M059J (cell line): ENCODE measurements around the gene PLIN1. TPM values are rescaled to one million over a fixed set of nuclear protein-coding genes. Genes with fewer than 3 reads are reported as not detected.

Experiments
- DNase-seq: peaks from one replicate; pipeline ENCODE4 v3.0.0-alpha.2; 2012; ENCODE audit warnings: low read depth
- total RNA-seq: library from RNA; depleted of rRNA; stranded (reverse); fragments of >200 nt; shearing (Covaris generic); gene quantifications from 2 replicates; pipeline ENCODE4 v1.2.3, GENCODE V29; 2014; rRNA removed

The PLIN1 gene
- total RNA-seq, 1 experiment from 2014 or later = 0.22 TPM

- no peak for DNase-seq
Observed at GRCh38 chr15:89627256-89627970, 51.8 kb downstream of the PLIN1 start.

GRCh38 chr15:89625716-89626115 lies 53.5 kb downstream of the PLIN1 start:
- DNase-seq = no peak

DNA sequence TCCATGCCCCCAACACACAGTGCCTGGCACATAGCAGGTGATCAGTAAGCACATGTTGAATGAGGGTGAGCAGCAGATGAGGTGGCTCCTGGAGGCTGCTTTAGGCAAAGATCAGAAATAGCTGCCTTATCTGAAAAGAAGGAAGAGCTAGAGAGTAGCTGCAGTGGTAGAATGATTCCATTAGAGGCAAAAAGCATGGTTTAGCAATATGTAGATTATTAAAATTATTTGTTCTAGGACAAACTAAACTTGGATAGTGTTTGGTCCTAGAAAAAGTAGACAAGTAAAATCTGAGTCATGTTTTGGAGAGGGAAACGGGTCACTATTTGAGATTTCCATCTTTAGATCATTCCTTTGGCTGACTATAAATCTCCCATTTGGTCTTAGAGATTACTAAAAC lies 56.0 kb downstream of the PLIN1 start:
- DNase-seq = no peak

- no peak for DNase-seq
Observed at GRCh38 chr15:89621547-89621946, 57.6 kb downstream of the PLIN1 start.

- no peak for DNase-seq
Observed at GRCh38 chr15:89616228-89616627, 62.9 kb downstream of the PLIN1 start.

- no peak for DNase-seq
Observed at GRCh38 chr15:89615135-89615534, 64.0 kb downstream of the PLIN1 start.

Other genes with a start within 250 kb of the PLIN1 start
- gene RHCG, start 182.8 kb downstream of the PLIN1 start, total RNA-seq = not detected in 2 replicates
- 6.6 and 12.0 TPM in 2 replicates for gene TICRR, start 103.9 kb downstream of the PLIN1 start, total RNA-seq
- gene KIF7, start 23.9 kb downstream of the PLIN1 start, total RNA-seq = 1.9 and 6.4 TPM in 2 replicates
- 7.0 and 10.7 TPM in 2 replicates for gene PEX11A, start 11.4 kb upstream of the PLIN1 start, total RNA-seq
- 0.25 TPM in 1 of 2 replicates, not detected in the other for gene WDR93, start 11.4 kb upstream of the PLIN1 start, total RNA-seq
- 2.1 and 2.4 TPM in 2 replicates for gene MESP1, start 71.9 kb upstream of the PLIN1 start, total RNA-seq
- gene MESP2, start 97.0 kb upstream of the PLIN1 start, total RNA-seq = 0.15 and 0.62 TPM in 2 replicates
- 0.05 and 0.12 TPM in 2 replicates for gene ANPEP, start 135.5 kb upstream of the PLIN1 start, total RNA-seq
- 48.8 and 58.8 TPM in 2 replicates for gene AP3S2, start 214.6 kb upstream of the PLIN1 start, total RNA-seq
- gene ARPIN, start 233.6 kb upstream of the PLIN1 start, total RNA-seq = 2.0 and 5.2 TPM in 2 replicates